HFF-Myc (cell line): Measurements from ENCODE around the gene MAPKAP1.

ENCODE experiments used
- DNase-seq: peaks from one replicate; pipeline ENCODE4 v3.0.0-alpha.2; 2011; ENCODE audit warnings: low read depth; ENCODE audit errors: extremely low read depth
- H3K4me3 ChIP-seq: replicated peaks from 2 replicates; pipeline ENCODE4 v1.5.1; 2011; ENCODE audit warnings: low read depth, mild to moderate bottlenecking, control low read depth, low read length
- CTCF ChIP-seq: IDR thresholded peaks from 2 replicates; pipeline ENCODE4 v1.5.1; 2012; ENCODE audit warnings: mild to moderate bottlenecking, low read depth, low read length, control low read depth; ENCODE audit errors: missing control alignments

The MAPKAP1 gene

DNA sequence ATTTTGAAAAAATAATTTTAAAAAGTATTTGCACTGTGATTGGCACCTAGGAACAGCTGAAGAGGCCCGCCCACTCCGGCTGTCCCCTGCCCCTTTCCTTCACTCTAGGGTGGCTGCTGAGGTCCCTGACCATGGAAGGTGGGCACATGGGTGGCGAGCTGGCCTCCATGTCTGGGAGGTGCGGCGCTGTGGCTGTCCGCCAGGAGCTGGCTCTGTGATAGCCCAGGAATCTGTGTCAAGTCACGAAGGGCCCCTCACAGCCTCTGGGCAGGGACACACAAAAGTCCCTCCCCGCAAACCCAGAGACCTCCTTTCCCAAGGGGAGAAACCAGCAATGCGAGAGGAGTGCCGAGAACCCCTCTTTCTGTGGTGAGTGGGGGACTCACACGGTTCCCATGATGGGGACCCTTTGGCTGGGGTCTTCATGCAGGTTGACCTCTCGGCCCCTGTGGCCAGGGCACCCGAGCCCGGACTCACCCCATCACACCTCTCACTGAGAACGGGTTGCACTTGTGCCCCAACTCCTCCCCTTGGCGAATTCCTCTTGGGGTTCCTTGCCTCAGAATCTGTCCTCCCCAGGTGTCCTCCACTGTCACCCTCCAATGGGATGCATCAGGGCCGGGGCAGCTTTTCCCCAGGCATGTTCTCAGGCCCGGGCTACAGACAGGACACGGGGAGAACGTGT, 277.4 kb downstream of the MAPKAP1 start:
- TF ChIP-seq CTCF: no peak
- H3K4me3 ChIP-seq: no peak overlapping the region
- DNase-seq: no peak

GRCh38 chr9:125428902-125429467, 278.0 kb downstream of the MAPKAP1 start:
- TF ChIP-seq CTCF: no peak
- DNase-seq: peak; percentile 77
- H3K4me3 ChIP-seq: no peak overlapping the region

GRCh38 chr9:125428060-125428901, 278.7 kb downstream of the MAPKAP1 start:
- DNase-seq: peak; percentile 19
- H3K4me3 ChIP-seq: no peak overlapping the region
- TF ChIP-seq CTCF: peak; percentile 70

- no peak overlapping the region for H3K4me3 ChIP-seq
- DNase-seq: no peak
- TF ChIP-seq CTCF: no peak
Measured at GRCh38 chr9:125427556-125427955, 279.5 kb downstream of the MAPKAP1 start.

GRCh38 chr9:125426926-125427325, 280.1 kb downstream of the MAPKAP1 start:
- H3K4me3 ChIP-seq: no peak overlapping the region
- DNase-seq: no peak
- no peak for TF ChIP-seq CTCF

GRCh38 chr9:125425901-125426515, 281.0 kb downstream of the MAPKAP1 start:
- TF ChIP-seq CTCF: no peak
- no peak for DNase-seq
- H3K4me3 ChIP-seq: no peak overlapping the region
